Endothelial cell of umbilical vein (primary cell): Measurements from ENCODE around the gene FANK1. TPM values are rescaled to one million over a fixed set of nuclear protein-coding genes. Genes with fewer than 3 reads are reported as not detected.

Source experiments
- BruUV-seq: library from RNA; stranded (reverse); fragments of 400-500 nt; replicated peaks from 2 replicates; lab custom pipeline; 2021; lab: Mats Ljungman, UMichigan
- CTCF ChIA-PET: fragments of 300-600, 350-600 bp; sonication (Branson Sonifier 250); formaldehyde crosslinking; loops from one replicate; lab custom pipeline; 2021; ENCODE audit warnings: antibody characterized with exemption, inconsistent platforms; lab: Charles Lee
- POLR2A ChIA-PET: fragments of 300-600, 350-600 bp; sonication (Branson Sonifier 250); formaldehyde crosslinking; loops from one replicate; lab custom pipeline; 2021; ENCODE audit warnings: antibody characterized with exemption, inconsistent platforms; lab: Charles Lee
- DNase-seq: peaks from one replicate; pipeline ENCODE4 v3.0.0-alpha.2; 2011; ENCODE audit warnings: low read depth, low spot score
- FAIRE-seq: peaks from 2 replicates; lab custom pipeline; 2011; peaks lifted over from hg19 to GRCh38; lab: Jason Lieb, UNC
- H2AFZ ChIP-seq: 2 replicates; pipeline ENCODE4 v1.6.0; 2012; ENCODE audit warnings: low read depth, low read length, control low read depth, inconsistent platforms
- H3K27ac ChIP-seq: 2 replicates; pipeline ENCODE4 v1.5.1; 2011; ENCODE audit warnings: low read depth, mild to moderate bottlenecking, control low read depth, low read length, moderate library complexity; ENCODE audit not compliant: insufficient read depth
- H3K27me3 ChIP-seq, 2 experiments: 2 replicates each; pipeline versions ENCODE4 v1.6.0 to v1.6.1; 2011; ENCODE audit warnings: low read length in 2 of 2, mixed read lengths in 1 of 2; ENCODE audit not compliant: control insufficient read depth in 2 of 2, insufficient read depth in 2 of 2
- H3K36me3 ChIP-seq, 2 experiments: 2 replicates in 1 of 2; 3 replicates in 1 of 2; pipeline ENCODE4 v1.5.1; 2011; ENCODE audit warnings: low read length in 2 of 2, mild to moderate bottlenecking in 1 of 2, moderate library complexity in 1 of 2; ENCODE audit not compliant: control insufficient read depth in 2 of 2, insufficient read depth in 2 of 2; ENCODE audit errors: extremely low read depth in 1 of 2
- H3K4me1 ChIP-seq: 3 replicates; pipeline ENCODE4 v1.5.1; 2011; ENCODE audit warnings: mild to moderate bottlenecking, low read length; ENCODE audit not compliant: control insufficient read depth, insufficient read depth; ENCODE audit errors: extremely low read depth
- H3K4me2 ChIP-seq: 2 replicates; pipeline ENCODE4 v1.6.1; 2011; ENCODE audit warnings: low read length, control low read depth, mixed read lengths; ENCODE audit not compliant: insufficient read depth
- H3K4me3 ChIP-seq, 3 experiments: fragments of 200-600 bp in 1 of 3; sonication (generic), shearing (Covaris generic) in 1 of 3; replicated peaks in 1 of 3; 2 replicates each; pipeline ENCODE4 v1.5.1; 2011 to 2016; ENCODE audit warnings: control low read depth in 3 of 3, low read length in 3 of 3, mild to moderate bottlenecking in 2 of 3, inconsistent platforms in 1 of 3, low read depth in 1 of 3, moderate library complexity in 1 of 3; ENCODE audit not compliant: insufficient read depth in 1 of 3
- H3K79me2 ChIP-seq: 2 replicates; pipeline ENCODE4 v1.6.0; 2012; ENCODE audit warnings: low read length, inconsistent platforms; ENCODE audit not compliant: control insufficient read depth, insufficient read depth
- H3K9ac ChIP-seq: replicated peaks from 2 replicates; pipeline ENCODE3; 2011; ENCODE audit warnings: low read length, control low read depth; ENCODE audit not compliant: insufficient read depth; ENCODE audit errors: extremely low read depth
- H3K9me1 ChIP-seq: replicated peaks from 3 replicates; pipeline ENCODE4 v1.6.0; 2011; ENCODE audit warnings: mild to moderate bottlenecking, low read length; ENCODE audit not compliant: control insufficient read depth, insufficient read depth; ENCODE audit errors: extremely low read depth
- H3K9me3 ChIP-seq: replicated peaks from 2 replicates; pipeline ENCODE4 v1.5.1; 2012; ENCODE audit warnings: low read length, inconsistent platforms; ENCODE audit not compliant: control insufficient read depth, insufficient read depth
- H4K20me1 ChIP-seq: replicated peaks from 2 replicates; pipeline ENCODE3; 2011; ENCODE audit warnings: mild to moderate bottlenecking, low read length; ENCODE audit not compliant: control insufficient read depth, insufficient read depth; ENCODE audit errors: extremely low read depth
- EZH2 ChIP-seq: IDR thresholded peaks from 2 replicates; pipeline ENCODE4 v1.6.1; 2012; ENCODE audit warnings: borderline replicate concordance, low read depth, mild to moderate bottlenecking, moderate library complexity, low read length, inconsistent platforms; ENCODE audit not compliant: severe bottlenecking
- FOS ChIP-seq: IDR thresholded peaks from 2 replicates; pipeline ENCODE4 v1.6.1; 2011; ENCODE audit warnings: mild to moderate bottlenecking, low read length, moderate library complexity, borderline replicate concordance; ENCODE audit not compliant: insufficient read depth
- GATA2 ChIP-seq: IDR thresholded peaks from 2 replicates; pipeline ENCODE4 v1.7.0; 2011; ENCODE audit warnings: low read depth, mild to moderate bottlenecking, moderate library complexity, mixed read lengths, low read length; ENCODE audit not compliant: insufficient read length, insufficient read depth
- JUN ChIP-seq: IDR thresholded peaks from 2 replicates; pipeline ENCODE4 v1.6.1; 2011; ENCODE audit warnings: borderline replicate concordance, low read depth; ENCODE audit not compliant: insufficient read length, insufficient read depth
- MYC ChIP-seq: IDR thresholded peaks from one replicate; pipeline ENCODE4 v1.6.1; 2011; ENCODE audit warnings: mild to moderate bottlenecking, low read depth, low read length
- POLR2A ChIP-seq: IDR thresholded peaks from 2 replicates; pipeline ENCODE4 v1.6.1; 2012; ENCODE audit warnings: low read depth, mild to moderate bottlenecking, control low read depth, low read length
- POLR2AphosphoS5 ChIP-seq: IDR thresholded peaks from 2 replicates; pipeline ENCODE4 v1.6.1; 2012; ENCODE audit warnings: low read depth, mild to moderate bottlenecking, control low read depth, low read length, moderate library complexity; ENCODE audit not compliant: insufficient read depth
- dilution Hi-C: fragments of 300-500 bp; cut with MboI; formaldehyde crosslinking; loops from one replicate; pipeline ENCODE4 v1.15.0; 2019; ENCODE audit warnings: low sequenced_read_pairs; ENCODE audit not compliant: extremely low pct_ligation_motif_present
- intact Hi-C: fragments of 100-400 bp; cut with micrococcal nuclease; formaldehyde crosslinking; loops from one replicate; pipeline ENCODE4 v1.10.0; 2022
- polyA plus RNA-seq, 4 experiments: library from polyadenylated mRNA; depleted of rRNA in 3 of 4; stranded (reverse) in 3 of 4; unstranded in 1 of 4; fragments of >200 nt; gene quantifications; 2 replicates each; pipeline versions ENCODE4 v1.2.1 to v1.2.3, GENCODE V29; 2011 to 2012; ENCODE audit warnings: missing spikeins in 1 of 4
- total RNA-seq: library from RNA; stranded (reverse); gene quantifications from 2 replicates; pipeline ENCODE4 v1.2.3, GENCODE V29; 2021
- TF ChIP-seq, protein P1 (sequence below), 2 donors: IDR thresholded peaks; 1 replicate in 1 of 2; 2 replicates in 1 of 2; pipeline ENCODE4 v1.5.1; 2011; ENCODE audit warnings: low read length in 2 of 2, mild to moderate bottlenecking in 2 of 2, moderate library complexity in 2 of 2, control low read depth in 1 of 2, inconsistent platforms in 1 of 2, low read depth in 1 of 2; ENCODE audit not compliant: insufficient read depth in 1 of 2; ENCODE audit errors: extremely low read depth in 1 of 2
- TF ChIP-seq, protein P2 (sequence below): IDR thresholded peaks from 2 replicates; pipeline ENCODE4 v1.6.1; 2011; ENCODE audit not compliant: insufficient read depth, insufficient read length

The FANK1 gene
- total and polyA plus RNA-seq, 2 donors (not counting 3 experiments of a cell fraction or from before 2014, with no cell fraction given): 1.6 to 1.9 TPM

DNA sequence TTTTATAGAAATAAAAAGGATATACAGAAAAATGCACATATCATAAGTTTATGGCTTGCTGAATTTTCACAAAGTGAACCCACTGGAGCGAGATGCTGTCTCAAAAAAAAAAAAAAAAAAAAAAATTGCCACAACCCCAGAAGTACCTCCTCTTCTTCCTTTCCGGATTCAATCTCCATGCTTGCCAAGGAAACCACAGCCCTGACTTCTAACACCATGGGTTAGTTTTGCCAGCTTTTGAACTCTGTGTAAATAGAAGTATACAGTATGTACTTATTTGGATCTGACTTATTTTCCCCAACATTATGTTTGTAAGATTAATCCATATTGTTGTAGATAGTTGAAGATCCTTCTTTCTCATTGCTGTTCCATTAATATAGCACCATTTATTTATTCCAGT lies 40.0 kb downstream of the FANK1 start:
- Histone ChIP-seq H3K79me2 (no peaks in the 10 kb centered on the region), H4K20me1 (no peaks in the 10 kb centered on the region), H3K4me1 (no peaks in the 10 kb centered on the region), H2AFZ (no peak overlapping the region), H3K27me3 (peaks cover 2 to 3% of the 10 kb centered on the region in 2 experiments), H3K4me3 (no peak overlapping the region), H3K27ac (no peak overlapping the region), H3K9me3 (no peaks in the 10 kb centered on the region), H3K36me3 (no peaks in the 10 kb centered on the region), H3K9ac (no peak overlapping the region), H3K9me1 (no peaks in the 10 kb centered on the region), H3K4me2 (no peak overlapping the region)
- CTCF ChIA-PET: interaction anchor here (1.7 to 3.6 kb wide), 4 partner anchors 45 to 814 kb away, joined by 4 to 78 read pairs (median 42); no protein-coding TSS in a partner anchor
- intact Hi-C loops (no loop called here), dilution Hi-C loops (no loop called here)
- TF ChIP-seq FOS: no peak
- FAIRE-seq (no peak), DNase-seq (peak; percentile 28)
- no TSS peak for BruUV-seq
- POLR2A ChIA-PET: no interaction called here

DNA sequence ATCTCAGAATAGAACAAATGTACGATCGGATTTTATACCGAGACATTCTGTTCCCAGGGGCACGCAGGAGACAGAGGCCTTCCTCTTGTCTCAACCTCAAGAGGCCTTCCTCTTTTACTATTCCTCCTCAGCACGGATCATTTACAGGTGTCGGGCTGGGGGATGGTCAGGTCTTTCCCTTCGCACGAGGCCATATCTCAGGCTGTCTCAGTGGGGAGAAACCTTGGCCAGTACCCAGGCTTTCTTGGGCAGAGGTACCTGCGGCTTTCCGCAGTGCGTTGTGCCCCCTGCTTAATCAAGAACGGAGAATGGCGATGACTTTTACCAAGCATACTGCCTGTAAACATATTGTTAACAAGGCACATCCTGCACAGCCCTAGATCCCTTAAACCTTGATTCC lies 44.2 kb downstream of the FANK1 start:
- Histone ChIP-seq H3K9ac (no peak overlapping the region), H2AFZ (no peak overlapping the region), H3K79me2 (no peaks in the 10 kb centered on the region), H4K20me1 (no peaks in the 10 kb centered on the region), H3K4me3 (no peak overlapping the region), H3K4me2 (no peak overlapping the region), H3K9me1 (no peaks in the 10 kb centered on the region), H3K36me3 (no peaks in the 10 kb centered on the region), H3K27ac (no peak overlapping the region), H3K4me1 (no peaks in the 10 kb centered on the region), H3K27me3 (no peaks in the 10 kb centered on the region), H3K9me3 (no peaks in the 10 kb centered on the region)
- BruUV-seq: no TSS peak
- TF ChIP-seq GATA2 (no peak), EZH2 (no peak), POLR2A (no peak), POLR2AphosphoS5 (no peak), FOS (no peak), JUN (no peak), MYC (no peak)
- TF ChIP-seq, protein P1, sequence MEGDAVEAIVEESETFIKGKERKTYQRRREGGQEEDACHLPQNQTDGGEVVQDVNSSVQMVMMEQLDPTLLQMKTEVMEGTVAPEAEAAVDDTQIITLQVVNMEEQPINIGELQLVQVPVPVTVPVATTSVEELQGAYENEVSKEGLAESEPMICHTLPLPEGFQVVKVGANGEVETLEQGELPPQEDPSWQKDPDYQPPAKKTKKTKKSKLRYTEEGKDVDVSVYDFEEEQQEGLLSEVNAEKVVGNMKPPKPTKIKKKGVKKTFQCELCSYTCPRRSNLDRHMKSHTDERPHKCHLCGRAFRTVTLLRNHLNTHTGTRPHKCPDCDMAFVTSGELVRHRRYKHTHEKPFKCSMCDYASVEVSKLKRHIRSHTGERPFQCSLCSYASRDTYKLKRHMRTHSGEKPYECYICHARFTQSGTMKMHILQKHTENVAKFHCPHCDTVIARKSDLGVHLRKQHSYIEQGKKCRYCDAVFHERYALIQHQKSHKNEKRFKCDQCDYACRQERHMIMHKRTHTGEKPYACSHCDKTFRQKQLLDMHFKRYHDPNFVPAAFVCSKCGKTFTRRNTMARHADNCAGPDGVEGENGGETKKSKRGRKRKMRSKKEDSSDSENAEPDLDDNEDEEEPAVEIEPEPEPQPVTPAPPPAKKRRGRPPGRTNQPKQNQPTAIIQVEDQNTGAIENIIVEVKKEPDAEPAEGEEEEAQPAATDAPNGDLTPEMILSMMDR (IDR thresholded peaks at IDR 0.05; ENCODE audit: extremely low read depth in 1 of 2, insufficient read depth in 1 of 2, low read depth in 1 of 2, low read length in 2 of 2): no peak
- TF ChIP-seq, protein P2, sequence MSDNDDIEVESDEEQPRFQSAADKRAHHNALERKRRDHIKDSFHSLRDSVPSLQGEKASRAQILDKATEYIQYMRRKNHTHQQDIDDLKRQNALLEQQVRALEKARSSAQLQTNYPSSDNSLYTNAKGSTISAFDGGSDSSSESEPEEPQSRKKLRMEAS: no peak
- CTCF ChIA-PET: no interaction called here
- POLR2A ChIA-PET: no interaction called here
- FAIRE-seq (no peak), DNase-seq (no peak)
- dilution Hi-C loops: no loop called here
- intact Hi-C loops: no loop called here
